ENCODE measurements around the gene PTPRN2.

GRCh38 chr7:158238616-158239289 lies 348.9 kb downstream of the PTPRN2 start:
- TF ChIP-seq CTCF (IDR thresholded peaks at IDR 0.05; ENCODE audit: extremely low read depth in 1 of 2, insufficient read depth in 1 of 2, low read depth in 1 of 2, low read length in 2 of 2): no peak
- no peak for TF ChIP-seq POLR2A (IDR thresholded peaks at IDR 0.05; ENCODE audit: low read depth, low read length)
- TF ChIP-seq MAX (IDR thresholded peaks at IDR 0.05; ENCODE audit: insufficient read depth, insufficient read length): no peak

All from endothelial cell of umbilical vein (primary cell).